Mesenchymal stem cell (in vitro differentiated cells and primary cell): ENCODE measurements around the gene BIRC3.
"Not testable (repeated sequence)": the region's sequence is repeated elsewhere in the genome, so short reads cannot be mapped to it uniquely, and the experiment has no call there.

Experiments
- DNase-seq: peaks from one replicate; pipeline ENCODE4 v3.0.0-alpha.2; 2013
- H2AFZ ChIP-seq: one replicate; pipeline ENCODE4 v1.6.1; 2013; ENCODE audit warnings: low read depth, mild to moderate bottlenecking, control low read depth, inconsistent platforms, low read length, moderate library complexity
- H2AK5ac ChIP-seq: 2 replicates; pipeline ENCODE4 v1.6.1; 2013; ENCODE audit warnings: low read length, moderate library complexity, mild to moderate bottlenecking, inconsistent platforms; ENCODE audit not compliant: severe bottlenecking
- H2BK120ac ChIP-seq: one replicate; pipeline ENCODE4 v1.6.1; 2013; ENCODE audit warnings: low read depth, mild to moderate bottlenecking, inconsistent platforms, low read length, moderate library complexity
- H2BK12ac ChIP-seq, 2 experiments: one replicate each; pipeline ENCODE4 v1.6.1; 2013; ENCODE audit warnings: inconsistent platforms in 2 of 2, low read length in 2 of 2, mild to moderate bottlenecking in 2 of 2, moderate library complexity in 2 of 2, control low read depth in 1 of 2
- H2BK15ac ChIP-seq: one replicate; pipeline ENCODE4 v1.6.1; 2013; ENCODE audit warnings: mild to moderate bottlenecking, low read depth, inconsistent platforms; ENCODE audit not compliant: poor library complexity, severe bottlenecking
- H2BK5ac ChIP-seq: 2 replicates; pipeline ENCODE4 v1.6.1; 2013; ENCODE audit warnings: low read depth, mild to moderate bottlenecking, low read length, control low read depth, inconsistent platforms; ENCODE audit not compliant: poor library complexity, severe bottlenecking
- H3K14ac ChIP-seq, 2 experiments: one replicate each; pipeline ENCODE4 v1.6.1; 2013; ENCODE audit warnings: inconsistent platforms in 2 of 2, low read length in 2 of 2, control low read depth in 1 of 2, mild to moderate bottlenecking in 1 of 2, moderate library complexity in 1 of 2
- H3K18ac ChIP-seq, 2 experiments: one replicate each; pipeline ENCODE4 v1.6.1; 2013; ENCODE audit warnings: inconsistent platforms in 2 of 2, low read length in 2 of 2, control low read depth in 1 of 2, low read depth in 1 of 2, mild to moderate bottlenecking in 1 of 2
- H3K23ac ChIP-seq, 2 experiments: one replicate each; pipeline ENCODE4 v1.6.1; 2013; ENCODE audit warnings: inconsistent platforms in 2 of 2, low read length in 2 of 2, mild to moderate bottlenecking in 2 of 2, moderate library complexity in 2 of 2, control low read depth in 1 of 2
- H3K27ac ChIP-seq: 2 replicates; pipeline ENCODE4 v1.5.1; 2013; ENCODE audit warnings: mild to moderate bottlenecking, moderate library complexity, low read length, control low read depth, inconsistent platforms; ENCODE audit not compliant: poor library complexity, severe bottlenecking
- H3K27me3 ChIP-seq, 2 experiments: 2 replicates each; pipeline versions ENCODE4 v1.6.1 to v1.7.0; 2013; ENCODE audit warnings: low read length in 2 of 2, mild to moderate bottlenecking in 2 of 2, moderate library complexity in 2 of 2, control low read depth in 1 of 2, inconsistent platforms in 1 of 2; ENCODE audit not compliant: control insufficient read depth in 1 of 2, insufficient read depth in 1 of 2
- H3K36me3 ChIP-seq, 2 experiments: 2 replicates each; pipeline versions ENCODE4 v1.6.1 to v1.7.0; 2013; ENCODE audit warnings: low read length in 2 of 2, control low read depth in 1 of 2, inconsistent platforms in 1 of 2, low read depth in 1 of 2, mild to moderate bottlenecking in 1 of 2; ENCODE audit not compliant: insufficient read depth in 2 of 2, control insufficient read depth in 1 of 2
- H3K4ac ChIP-seq, 2 experiments: one replicate each; pipeline ENCODE4 v1.6.1; 2013; ENCODE audit warnings: inconsistent platforms in 2 of 2, low read length in 2 of 2, mild to moderate bottlenecking in 2 of 2, moderate library complexity in 2 of 2, control low read depth in 1 of 2, low read depth in 1 of 2
- H3K4me1 ChIP-seq: 2 replicates; pipeline ENCODE4 v1.6.1; 2013; ENCODE audit warnings: low read depth, low read length, control low read depth; ENCODE audit not compliant: control insufficient read depth, insufficient read depth
- H3K4me2 ChIP-seq: 2 replicates; pipeline ENCODE4 v1.6.1; 2013; ENCODE audit warnings: low read length, mild to moderate bottlenecking, inconsistent platforms; ENCODE audit not compliant: poor library complexity, severe bottlenecking
- H3K4me3 ChIP-seq, 2 experiments: 2 replicates each; pipeline versions ENCODE4 v1.5.1 to v1.7.0; 2013; ENCODE audit warnings: low read length in 2 of 2, mild to moderate bottlenecking in 2 of 2, control low read depth in 1 of 2, low read depth in 1 of 2; ENCODE audit not compliant: insufficient read depth in 1 of 2
- H3K79me1 ChIP-seq: replicated peaks from 2 replicates; pipeline ENCODE4 v1.6.1; 2013; ENCODE audit warnings: mild to moderate bottlenecking, control low read depth, low read length, inconsistent platforms; ENCODE audit not compliant: poor library complexity, severe bottlenecking
- H3K9ac ChIP-seq: 2 replicates; pipeline ENCODE4 v1.7.0; 2013; ENCODE audit warnings: mild to moderate bottlenecking, low read length, moderate library complexity
- H3K9me3 ChIP-seq: 2 replicates; pipeline ENCODE4 v1.7.0; 2013; ENCODE audit warnings: mild to moderate bottlenecking, low read length; ENCODE audit not compliant: control insufficient read depth
- H4K8ac ChIP-seq: one replicate; pipeline ENCODE4 v1.6.1; 2013; ENCODE audit warnings: inconsistent platforms, mild to moderate bottlenecking, low read length, moderate library complexity
- H4K91ac ChIP-seq: one replicate; pipeline ENCODE4 v1.6.1; 2013; ENCODE audit warnings: mild to moderate bottlenecking, low read length, inconsistent platforms
- WGBS: methylation state at CpG from one replicate; pipeline ENCODE4 v1.1.7; 2013; ENCODE audit warnings: mixed read lengths; 5-methylcytosine and 5-hydroxymethylcytosine counted together

Gene BIRC3

DNA sequence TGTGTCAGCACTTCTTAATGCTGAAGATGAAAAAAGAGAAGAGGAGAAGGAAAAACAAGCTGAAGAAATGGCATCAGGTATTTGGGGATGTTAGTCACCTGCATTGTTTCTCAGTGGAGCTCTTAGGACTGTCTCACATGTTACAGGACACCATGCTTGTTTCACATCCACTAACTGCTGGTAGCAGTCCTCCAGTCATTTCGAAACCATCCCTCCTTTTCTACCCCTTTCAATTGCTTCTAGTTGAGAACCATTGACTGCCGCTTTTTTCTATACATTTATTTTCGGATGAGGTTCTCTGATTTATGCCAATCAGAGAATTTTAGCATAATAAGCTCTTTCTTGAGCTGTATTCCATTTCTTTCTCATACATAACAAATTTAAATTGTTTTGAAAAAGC is 51.2 kb downstream of the BIRC3 start:
- Histone ChIP-seq H3K27ac (no peak overlapping the region), H4K91ac (no peak overlapping the region), H3K9me3 (no peaks in the 10 kb centered on the region), H3K4me2 (no peak overlapping the region), H2BK5ac (no peak overlapping the region), H2AFZ (no peak overlapping the region), H3K79me1 (peaks cover 3% of the 10 kb centered on the region), H2AK5ac (no peak overlapping the region), H3K4me1 (no peaks in the 10 kb centered on the region), H3K9ac (no peak overlapping the region), H3K27me3 (no peaks in the 10 kb centered on the region), H3K36me3 (peaks cover 7 to 51% of the 10 kb centered on the region in 2 experiments), H2BK15ac (no peak overlapping the region), H2BK120ac (no peak overlapping the region), H3K18ac (no peak overlapping the region), H4K8ac (no peak overlapping the region), H3K23ac (no peak overlapping the region), H2BK12ac (no peak overlapping the region), H3K4ac (no peak overlapping the region), H3K14ac (no peak overlapping the region), H3K4me3 (no peak overlapping the region)
- 100% methylated on average over 3 of the region's 3 CpGs for WGBS
- no peak for DNase-seq

DNA sequence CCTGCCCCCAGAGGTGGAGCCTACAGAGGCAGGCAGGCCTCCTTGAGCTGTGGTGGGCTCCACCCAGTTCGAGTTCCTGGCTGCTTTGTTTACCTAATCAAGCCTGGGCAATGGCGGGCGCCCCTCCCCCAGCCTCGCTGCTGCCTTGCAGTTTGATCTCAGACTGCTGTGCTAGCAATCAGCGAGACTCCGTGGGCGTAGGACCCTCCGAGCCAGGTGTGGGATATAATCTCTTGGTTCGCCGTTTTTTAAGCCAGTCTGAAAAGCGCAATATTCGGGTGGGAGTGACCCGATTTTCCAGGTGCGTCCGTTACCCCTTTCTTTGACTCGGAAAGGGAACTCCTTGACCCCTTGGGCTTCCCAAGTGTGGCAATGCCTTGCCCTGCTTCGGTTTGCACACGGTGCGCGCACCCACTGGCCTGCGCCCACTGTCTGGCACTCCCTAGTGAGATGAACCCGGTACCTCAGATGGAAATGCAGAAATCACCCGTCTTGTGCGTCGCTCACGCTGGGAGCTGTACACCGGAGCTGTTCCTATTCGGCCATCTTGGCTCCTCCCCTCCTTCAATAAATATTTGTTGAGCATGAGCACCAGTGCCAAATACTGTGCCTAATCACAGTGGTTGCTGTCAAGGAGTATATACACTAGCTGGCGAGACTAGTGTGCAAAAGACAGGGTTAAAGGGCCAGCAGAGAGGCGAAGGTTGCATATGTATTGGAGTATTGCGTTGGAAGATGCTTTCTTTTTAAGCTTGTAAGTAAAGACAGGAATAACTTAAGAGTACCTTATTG is 57.5 kb downstream of the BIRC3 start:
- not testable (repeated sequence) for H3K79me1 ChIP-seq, H3K23ac ChIP-seq, H3K9me3 ChIP-seq, H3K27ac ChIP-seq, H2AFZ ChIP-seq, H2BK120ac ChIP-seq, H3K4me2 ChIP-seq, H3K4ac ChIP-seq, H3K4me3 ChIP-seq, DNase-seq, H2BK15ac ChIP-seq, H2BK5ac ChIP-seq, H3K9ac ChIP-seq, H2AK5ac ChIP-seq, H3K4me1 ChIP-seq, H4K91ac ChIP-seq, H3K27me3 ChIP-seq
- peak overlapping the region; percentile 3 to 49 for H3K18ac ChIP-seq
- 58% methylated on average over 29 of the region's 31 CpGs for WGBS
- peak overlapping the region in 1 of 2 experiments; percentile 76 for H2BK12ac ChIP-seq
- H3K14ac ChIP-seq, result peak overlapping the region in 1 of 2 experiments; percentile 35
- peak overlapping the region; percentile 1 for H4K8ac ChIP-seq
- H3K36me3 ChIP-seq, result peaks cover 6 to 40% of the 10 kb centered on the region in 2 experiments

DNA sequence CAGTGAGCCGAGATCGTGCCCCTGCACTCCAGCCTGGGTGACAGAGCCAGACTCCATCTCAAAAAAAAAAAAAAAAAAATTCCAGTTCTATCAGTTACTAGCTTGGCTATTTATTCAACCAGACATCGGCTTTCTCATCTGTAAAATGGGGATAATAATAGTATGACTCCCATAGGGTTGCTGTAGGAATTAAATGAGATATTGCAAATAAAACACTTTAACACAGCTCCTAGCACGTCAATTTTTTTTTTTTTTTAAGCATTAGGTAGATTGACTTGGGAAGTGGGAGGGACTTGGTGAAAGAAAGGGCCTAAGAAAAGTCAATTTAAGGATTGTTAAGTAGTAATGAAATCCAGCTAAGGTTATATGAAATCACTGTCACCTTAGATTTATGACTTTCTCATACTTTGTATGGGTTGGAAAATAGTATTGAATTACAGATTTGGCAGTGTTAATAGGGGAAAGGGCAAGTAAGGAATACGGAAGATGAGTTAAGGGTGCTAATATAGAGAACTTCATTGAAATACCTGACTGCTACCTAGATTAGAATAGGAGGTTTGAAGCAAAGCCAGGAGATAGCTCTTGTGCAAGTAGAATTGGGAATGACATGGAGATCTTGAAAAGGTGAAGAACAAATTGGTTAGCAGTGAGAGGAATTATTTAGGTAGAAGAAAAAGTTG is 58.6 kb downstream of the BIRC3 start:
- Histone ChIP-seq H2BK5ac (no peak overlapping the region), H4K8ac (no peak overlapping the region), H3K4ac (no peak overlapping the region), H3K18ac (no peak overlapping the region), H2BK12ac (no peak overlapping the region), H3K4me2 (no peak overlapping the region), H3K79me1 (peaks cover 7% of the 10 kb centered on the region), H2BK120ac (no peak overlapping the region), H3K27me3 (no peaks in the 10 kb centered on the region), H2AK5ac (no peak overlapping the region), H3K9me3 (no peaks in the 10 kb centered on the region), H2BK15ac (no peak overlapping the region), H4K91ac (no peak overlapping the region), H3K9ac (no peak overlapping the region), H3K27ac (no peak overlapping the region), H3K14ac (no peak overlapping the region), H3K4me3 (no peak overlapping the region), H2AFZ (no peak overlapping the region), H3K4me1 (peaks cover 1% of the 10 kb centered on the region), H3K36me3 (peaks cover 8 to 49% of the 10 kb centered on the region in 2 experiments), H3K23ac (no peak overlapping the region)
- DNase-seq, result no peak
- WGBS, result 96% methylated on average over 2 of the region's 5 CpGs

DNA sequence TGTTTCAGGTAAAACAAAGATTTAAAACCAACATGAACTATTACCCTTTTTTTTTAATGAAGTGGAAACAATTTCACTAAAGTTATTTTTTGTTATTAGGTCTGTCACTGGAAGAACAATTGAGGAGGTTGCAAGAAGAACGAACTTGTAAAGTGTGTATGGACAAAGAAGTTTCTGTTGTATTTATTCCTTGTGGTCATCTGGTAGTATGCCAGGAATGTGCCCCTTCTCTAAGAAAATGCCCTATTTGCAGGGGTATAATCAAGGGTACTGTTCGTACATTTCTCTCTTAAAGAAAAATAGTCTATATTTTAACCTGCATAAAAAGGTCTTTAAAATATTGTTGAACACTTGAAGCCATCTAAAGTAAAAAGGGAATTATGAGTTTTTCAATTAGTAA is 60.6 kb downstream of the BIRC3 start:
- Histone ChIP-seq H4K91ac (no peak overlapping the region), H2AK5ac (no peak overlapping the region), H3K36me3 (peaks cover 11 to 66% of the 10 kb centered on the region in 2 experiments), H3K4me1 (peaks cover 1% of the 10 kb centered on the region), H3K4me2 (no peak overlapping the region), H3K9ac (no peak overlapping the region), H2BK12ac (no peak overlapping the region), H2AFZ (no peak overlapping the region), H3K9me3 (no peaks in the 10 kb centered on the region), H3K23ac (no peak overlapping the region), H3K14ac (no peak overlapping the region), H3K18ac (no peak overlapping the region), H3K4me3 (no peak overlapping the region), H4K8ac (no peak overlapping the region), H3K79me1 (peaks cover 9% of the 10 kb centered on the region), H3K27ac (no peak overlapping the region), H2BK5ac (no peak overlapping the region), H3K4ac (no peak overlapping the region), H2BK15ac (no peak overlapping the region), H3K27me3 (no peaks in the 10 kb centered on the region), H2BK120ac (no peak overlapping the region)
- DNase-seq, result no peak
- WGBS, result 67% methylated on average over 1 of the region's 2 CpGs
